Panc1 (cell line): Measurements from ENCODE around the gene ADPGK. TPM values are rescaled to one million over a fixed set of nuclear protein-coding genes. Genes with fewer than 3 reads are reported as not detected.
A peak's percentile ranks its signal among the peaks of the same experiment; 100 is the strongest.

ENCODE experiments used
- ATAC-seq: fragments of 200-7000 bp; cut with Tn5 transposase; 2 replicates; pipeline ENCODE4 v1.9.1; 2020; ENCODE audit warnings: mild to moderate bottlenecking, moderate library complexity
- BruUV-seq: library from RNA; stranded (reverse); fragments of 400-500 nt; replicated peaks from 2 replicates; lab custom pipeline; 2021; lab: Mats Ljungman, UMichigan
- CTCF ChIA-PET: fragments of 300-600 bp; sonication (Branson Sonifier 250); formaldehyde crosslinking; loops from one replicate; lab custom pipeline; 2022; ENCODE audit warnings: antibody characterized with exemption; lab: Charles Lee
- POLR2A ChIA-PET: fragments of 300-600 bp; sonication (Branson Sonifier 250); formaldehyde crosslinking; loops from one replicate; lab custom pipeline; 2022; ENCODE audit warnings: antibody characterized with exemption; lab: Charles Lee
- DNase-seq: peaks from one replicate; pipeline ENCODE4 v3.0.0-alpha.2; 2010; ENCODE audit warnings: low read depth, low spot score
- H3K27ac ChIP-seq: 2 replicates; pipeline ENCODE4 v1.5.1; 2011; ENCODE audit warnings: mild to moderate bottlenecking, low read length, inconsistent platforms
- H3K27me3 ChIP-seq: fragments of 200-500 bp; sonication (Bioruptor generic); 2 replicates; pipeline ENCODE4 v1.6.0; 2014; ENCODE audit warnings: low read length, inconsistent platforms; ENCODE audit not compliant: control insufficient read depth, insufficient read depth
- H3K36me3 ChIP-seq: fragments of 200-500 bp; sonication (Bioruptor generic); 2 replicates; pipeline ENCODE4 v1.5.1; 2014; ENCODE audit warnings: inconsistent platforms, mild to moderate bottlenecking, low read length, moderate library complexity; ENCODE audit not compliant: control insufficient read depth, insufficient read depth
- H3K4me1 ChIP-seq: 2 replicates; pipeline ENCODE4 v1.5.1; 2011; ENCODE audit warnings: inconsistent platforms, mild to moderate bottlenecking, low read length, moderate library complexity; ENCODE audit not compliant: control insufficient read depth, insufficient read depth
- H3K4me3 ChIP-seq, 2 experiments: 2 replicates each; pipeline ENCODE4 v1.5.1; 2011 to 2012; ENCODE audit warnings: low read depth in 2 of 2, low read length in 2 of 2, mild to moderate bottlenecking in 2 of 2, inconsistent platforms in 1 of 2, moderate library complexity in 1 of 2
- H3K9me3 ChIP-seq: fragments of 200-500 bp; sonication (Bioruptor generic); 2 replicates; pipeline ENCODE4 v1.5.1; 2014; ENCODE audit warnings: low read depth, mild to moderate bottlenecking, inconsistent platforms, low read length, moderate library complexity; ENCODE audit not compliant: control insufficient read depth, insufficient read depth
- CTCF ChIP-seq: fragments of 450-650 bp; IDR thresholded peaks from 2 replicates; pipeline ENCODE4 v1.5.1; 2017; ENCODE audit warnings: mild to moderate bottlenecking
- POLR2AphosphoS5 ChIP-seq: IDR thresholded peaks from 2 replicates; pipeline ENCODE4 v1.6.1; 2012; ENCODE audit warnings: mild to moderate bottlenecking, low read depth, low read length, moderate library complexity
- REST ChIP-seq, 2 experiments: IDR thresholded peaks; 2 replicates each; pipeline ENCODE4 v1.6.1; 2011 to 2012; ENCODE audit warnings: low read depth in 2 of 2, control low read depth in 1 of 2, low read length in 1 of 2, mild to moderate bottlenecking in 1 of 2, moderate library complexity in 1 of 2; ENCODE audit not compliant: insufficient read depth in 1 of 2
- SIN3A ChIP-seq: IDR thresholded peaks from 2 replicates; pipeline ENCODE4 v1.6.1; 2012; ENCODE audit warnings: low read depth, mild to moderate bottlenecking, low read length, moderate library complexity, borderline replicate concordance; ENCODE audit not compliant: insufficient read depth
- TCF7L2 ChIP-seq: IDR thresholded peaks from 2 replicates; pipeline ENCODE4 v1.6.1; 2011; ENCODE audit warnings: mild to moderate bottlenecking, low read depth, low read length, inconsistent platforms
- in situ Hi-C: cut with HindIII; loops from 2 replicates; pipeline ENCODE4 v1.10.0; 2016; ENCODE audit warnings: low sequenced_read_pairs, low pct_unique_long_range_greater_than_20kb
- intact Hi-C: fragments of 100-400 bp; cut with micrococcal nuclease; formaldehyde crosslinking; loops from one replicate; pipeline ENCODE4 v1.10.0; 2022; ENCODE audit not compliant: unreplicated experiment
- total RNA-seq: library from RNA; stranded (reverse); gene quantifications from one replicate; pipeline ENCODE4 v1.2.1, GENCODE V29; 2021; ENCODE audit not compliant: unreplicated experiment

Gene ADPGK
- total RNA-seq, 1 experiment from 2014 or later = 63.1 TPM

DNA sequence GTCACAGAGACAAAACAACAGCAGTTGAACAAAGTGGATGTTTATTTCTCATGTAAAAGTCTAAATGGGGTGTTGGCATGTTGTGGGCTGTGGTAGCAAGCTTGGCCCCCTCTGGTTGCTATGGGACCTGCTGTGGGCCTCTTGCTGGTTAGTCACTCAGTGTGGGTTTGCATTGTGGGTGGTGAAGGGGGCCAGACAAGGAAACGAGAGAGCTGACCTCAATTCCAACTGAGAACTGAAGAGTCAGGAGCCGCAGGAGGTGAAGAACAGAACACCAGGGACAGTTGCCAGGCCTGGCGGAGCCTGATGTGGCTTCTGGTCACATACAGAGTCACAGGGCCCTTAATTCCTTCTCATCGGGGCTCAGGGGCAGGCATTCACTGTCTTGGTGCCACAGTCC is 1.9 kb upstream of the ADPGK start:
- Histone ChIP-seq H3K27ac (no peak overlapping the region), H3K9me3 (no peaks in the 10 kb centered on the region), H3K4me3 (no peak overlapping the region), H3K4me1 (peaks cover 5% of the 10 kb centered on the region), H3K27me3 (peaks cover 4% of the 10 kb centered on the region; the same call in 1 of the 2 replicates), H3K36me3 (no peaks in the 10 kb centered on the region)
- DNase-seq (no peak), ATAC-seq (no peak)
- TF ChIP-seq REST (IDR thresholded peaks at IDR 0.05; ENCODE audit: insufficient read depth in 1 of 2, low read depth in 2 of 2, low read length in 1 of 2) (no peak), POLR2AphosphoS5 (no peak), SIN3A (no peak), CTCF (no peak), TCF7L2 (no peak)
- BruUV-seq = no TSS peak
- POLR2A ChIA-PET = no interaction called here
- in situ Hi-C loops = no loop called here
- CTCF ChIA-PET = no interaction called here
- intact Hi-C loops = no loop called here

DNA sequence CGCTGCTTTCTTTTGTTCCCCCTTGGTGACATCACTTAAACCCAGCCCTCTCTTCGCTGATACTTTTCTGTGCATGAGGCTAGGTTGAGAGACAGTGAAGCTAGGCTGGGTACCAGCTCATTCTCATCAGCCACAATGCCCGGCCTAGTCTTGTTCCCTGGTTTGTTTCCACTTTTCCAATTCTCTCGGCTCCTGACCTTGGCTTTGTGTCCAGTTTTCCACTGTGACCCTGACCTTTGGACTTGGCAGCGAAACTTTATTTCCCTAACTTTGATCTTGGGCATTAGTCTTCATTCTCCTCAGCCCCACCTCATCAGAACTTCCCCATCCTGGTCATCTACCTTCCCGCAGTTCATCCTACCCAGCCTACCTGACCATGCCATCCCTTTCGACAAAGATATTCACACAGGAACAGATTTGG is 908 bp upstream of the ADPGK start:
- H3K27ac ChIP-seq = peak overlapping the region; percentile 95
- no peak for DNase-seq
- BruUV-seq = no TSS peak
- ChIA-PET POLR2A (no interaction called here), CTCF (no interaction called here)
- ATAC-seq = no peak
- in situ Hi-C loops = no loop called here
- no peaks in the 10 kb centered on the region; the same call in 1 of the 2 replicates for H3K27me3 ChIP-seq
- TF ChIP-seq CTCF (peak; percentile 46), TCF7L2 (no peak)
- peak overlapping the region; percentile 91 to 99 for H3K4me3 ChIP-seq
- H3K4me1 ChIP-seq = peaks cover 5% of the 10 kb centered on the region
- intact Hi-C loops = no loop called here
- no peaks in the 10 kb centered on the region for H3K36me3 ChIP-seq
- no peaks in the 10 kb centered on the region for H3K9me3 ChIP-seq
